Stomach (tissue), 4 donors: ENCODE results near the gene SKP1.
A peak's percentile ranks its signal among the peaks of the same experiment; 100 is the strongest.

Experiments
- EP300 ChIP-seq: sonication (generic); formaldehyde crosslinking; IDR thresholded peaks from one replicate; pipeline ENCODE4 v1.6.1; 2017; ENCODE audit warnings: antibody characterized with exemption
- POLR2A ChIP-seq, 4 donors: fragments of 450-650 bp; IDR thresholded peaks; one replicate each; pipeline ENCODE4 v1.6.1; 2016; ENCODE audit warnings: antibody characterized with exemption in 4 of 4, control low read depth in 2 of 4, mild to moderate bottlenecking in 1 of 4, moderate library complexity in 1 of 4
- POLR2AphosphoS5 ChIP-seq, 3 donors: sonication (generic); formaldehyde crosslinking; IDR thresholded peaks; one replicate each; pipeline ENCODE4 v1.6.1; 2016; ENCODE audit warnings: antibody characterized with exemption in 3 of 3
- TF ChIP-seq, protein P1 (sequence below), 7 experiments: fragments of 450-650 bp in 4 of 7; fragments of 200-600 bp in 3 of 7; sonication (generic) in 3 of 7; IDR thresholded peaks; one replicate each; pipeline ENCODE4 v1.5.1; 2016 to 2019; ENCODE audit warnings: antibody characterized with exemption in 7 of 7, control low read depth in 2 of 7, mild to moderate bottlenecking in 1 of 7

DNA sequence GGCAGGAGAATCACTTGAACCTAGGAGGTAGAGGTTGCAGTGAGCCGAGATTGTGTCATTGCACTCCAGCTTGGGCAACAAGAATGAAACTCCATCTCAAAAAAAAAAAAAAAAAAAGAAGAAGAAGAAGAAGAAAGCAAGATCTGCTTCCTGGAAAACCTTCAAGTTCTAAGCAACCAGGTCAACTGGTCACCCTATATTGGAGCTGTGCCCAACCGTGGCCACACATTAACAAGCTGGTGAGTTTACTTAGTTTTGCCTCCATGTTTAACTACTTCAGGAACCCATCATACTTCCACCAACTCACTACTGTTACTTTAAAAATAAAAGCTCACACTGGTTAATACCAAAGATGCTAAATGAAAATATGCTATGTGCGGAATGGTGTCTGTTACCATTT is 12.3 kb upstream of the SKP1 start:
- TF ChIP-seq POLR2A (IDR thresholded peaks at IDR 0.05) (no peak), EP300 (no peak), POLR2AphosphoS5 (IDR thresholded peaks at IDR 0.05) (peak in 1 of 3 donors; percentile 37)
- TF ChIP-seq, protein P1, sequence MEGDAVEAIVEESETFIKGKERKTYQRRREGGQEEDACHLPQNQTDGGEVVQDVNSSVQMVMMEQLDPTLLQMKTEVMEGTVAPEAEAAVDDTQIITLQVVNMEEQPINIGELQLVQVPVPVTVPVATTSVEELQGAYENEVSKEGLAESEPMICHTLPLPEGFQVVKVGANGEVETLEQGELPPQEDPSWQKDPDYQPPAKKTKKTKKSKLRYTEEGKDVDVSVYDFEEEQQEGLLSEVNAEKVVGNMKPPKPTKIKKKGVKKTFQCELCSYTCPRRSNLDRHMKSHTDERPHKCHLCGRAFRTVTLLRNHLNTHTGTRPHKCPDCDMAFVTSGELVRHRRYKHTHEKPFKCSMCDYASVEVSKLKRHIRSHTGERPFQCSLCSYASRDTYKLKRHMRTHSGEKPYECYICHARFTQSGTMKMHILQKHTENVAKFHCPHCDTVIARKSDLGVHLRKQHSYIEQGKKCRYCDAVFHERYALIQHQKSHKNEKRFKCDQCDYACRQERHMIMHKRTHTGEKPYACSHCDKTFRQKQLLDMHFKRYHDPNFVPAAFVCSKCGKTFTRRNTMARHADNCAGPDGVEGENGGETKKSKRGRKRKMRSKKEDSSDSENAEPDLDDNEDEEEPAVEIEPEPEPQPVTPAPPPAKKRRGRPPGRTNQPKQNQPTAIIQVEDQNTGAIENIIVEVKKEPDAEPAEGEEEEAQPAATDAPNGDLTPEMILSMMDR (IDR thresholded peaks at IDR 0.05) = no peak
